SU-DHL-6 (cell line): ENCODE data around the gene SULT1C2.

Source experiments
- H2AFZ ChIP-seq: fragments of 200-600 bp; sonication (generic); 2 replicates; pipeline ENCODE4 v1.6.1; 2014; ENCODE audit warnings: low read depth, mild to moderate bottlenecking, moderate library complexity, mixed read lengths, antibody characterized with exemption, low read length; ENCODE audit not compliant: severe bottlenecking
- H3F3A ChIP-seq: fragments of 200-600 bp; shearing (Covaris generic); 2 replicates; pipeline ENCODE4 v1.6.0; 2016; ENCODE audit warnings: antibody characterized with exemption, mild to moderate bottlenecking; ENCODE audit not compliant: insufficient read depth
- H3K27ac ChIP-seq: fragments of 200-600 bp; sonication (generic); 2 replicates; pipeline ENCODE4 v1.5.1; 2016; ENCODE audit warnings: low read depth, mild to moderate bottlenecking, low read length, moderate library complexity, mixed read lengths
- H3K27me3 ChIP-seq: fragments of 200-600 bp; sonication (generic), shearing (Covaris generic); 2 replicates; pipeline ENCODE4 v1.6.0; 2014; ENCODE audit warnings: mild to moderate bottlenecking, low read length
- H3K36me3 ChIP-seq: fragments of 200-600 bp; sonication (generic); 2 replicates; pipeline ENCODE4 v1.6.1; 2014; ENCODE audit warnings: mild to moderate bottlenecking, low read length, mixed read lengths
- H3K4me2 ChIP-seq: fragments of 300-600, 200-600 bp; shearing (Covaris generic), sonication (generic); 2 replicates; pipeline ENCODE4 v1.6.0; 2014; ENCODE audit warnings: low read length, low read depth, mild to moderate bottlenecking; ENCODE audit not compliant: poor library complexity, severe bottlenecking
- H3K4me3 ChIP-seq: fragments of 200-600 bp; sonication (generic); 2 replicates; pipeline ENCODE4 v1.5.1; 2014; ENCODE audit warnings: antibody characterized with exemption, low read length, mild to moderate bottlenecking, mixed read lengths; ENCODE audit not compliant: insufficient read depth, poor library complexity, severe bottlenecking
- H3K79me2 ChIP-seq: fragments of 200-600 bp; sonication (generic); 2 replicates; pipeline ENCODE4 v1.6.1; 2014; ENCODE audit warnings: mild to moderate bottlenecking, low read length, moderate library complexity; ENCODE audit not compliant: insufficient read depth
- H3K9ac ChIP-seq: fragments of 200-600 bp; sonication (generic); 2 replicates; pipeline ENCODE4 v1.7.0; 2014; ENCODE audit warnings: mild to moderate bottlenecking, low read length
- H3K9me2 ChIP-seq: fragments of 200-600 bp; sonication (generic); replicated peaks from 2 replicates; pipeline ENCODE4 v1.6.1; 2014; ENCODE audit warnings: low read length; ENCODE audit not compliant: insufficient read depth
- H3K9me3 ChIP-seq: fragments of 200-600 bp; sonication (generic); 2 replicates; pipeline ENCODE4 v1.6.1; 2014; ENCODE audit warnings: low read length, mixed read lengths; ENCODE audit not compliant: insufficient read depth
- H4K20me1 ChIP-seq: fragments of 200-600 bp; sonication (generic); 2 replicates; pipeline ENCODE4 v1.6.1; 2014; ENCODE audit warnings: low read depth, mild to moderate bottlenecking, antibody characterized with exemption, low read length, moderate library complexity, mixed read lengths
- CTCF ChIP-seq: fragments of 200-600 bp; sonication (generic); IDR thresholded peaks from one replicate; pipeline ENCODE4 v1.5.1; 2017; ENCODE audit warnings: antibody characterized with exemption, mild to moderate bottlenecking, low read length, moderate library complexity; ENCODE audit not compliant: insufficient read depth, poor library complexity, severe bottlenecking
- EZH2phosphoT487 ChIP-seq: fragments of 200-600 bp; sonication (generic), shearing (Covaris generic); conservative IDR thresholded peaks from 2 replicates; pipeline ENCODE4 v1.6.1; 2018; ENCODE audit warnings: mild to moderate bottlenecking, antibody characterized with exemption, low read length, moderate library complexity, mixed read lengths

The SULT1C2 gene

GRCh38 chr2:108297436-108298141, 8.9 kb downstream of the SULT1C2 start:
- Histone ChIP-seq H2AFZ (no peak overlapping the region), H3F3A (no peaks in the 10 kb centered on the region), H4K20me1 (no peaks in the 10 kb centered on the region), H3K27me3 (no peaks in the 10 kb centered on the region), H3K36me3 (no peaks in the 10 kb centered on the region), H3K9me2 (no peaks in the 10 kb centered on the region), H3K9me3 (no peaks in the 10 kb centered on the region), H3K9ac (no peak overlapping the region), H3K4me3 (no peak overlapping the region), H3K4me2 (no peak overlapping the region), H3K27ac (no peak overlapping the region), H3K79me2 (no peaks in the 10 kb centered on the region)
- TF ChIP-seq EZH2phosphoT487 (no peak), CTCF (no peak)

GRCh38 chr2:108301558-108301957, 12.9 kb downstream of the SULT1C2 start:
- Histone ChIP-seq H3K4me2 (no peak overlapping the region), H3K9me2 (no peaks in the 10 kb centered on the region), H3K9ac (no peak overlapping the region), H3K36me3 (no peaks in the 10 kb centered on the region), H3K4me3 (no peak overlapping the region), H3K9me3 (no peaks in the 10 kb centered on the region), H3K79me2 (no peaks in the 10 kb centered on the region), H2AFZ (no peak overlapping the region), H3F3A (no peaks in the 10 kb centered on the region), H3K27ac (no peak overlapping the region), H4K20me1 (no peaks in the 10 kb centered on the region), H3K27me3 (no peaks in the 10 kb centered on the region)
- TF ChIP-seq EZH2phosphoT487 (no peak), CTCF (no peak)

GRCh38 chr2:108304975-108305374, 16.3 kb downstream of the SULT1C2 start:
- no peak for TF ChIP-seq EZH2phosphoT487
- TF ChIP-seq CTCF: no peak
- H3K4me3 ChIP-seq: no peak overlapping the region

More at GRCh38 chr2:108304975-108305374, 16.3 kb downstream of the SULT1C2 start:
- Histone ChIP-seq H3K9me2 (no peaks in the 10 kb centered on the region), H3K9me3 (no peaks in the 10 kb centered on the region), H3K79me2 (no peaks in the 10 kb centered on the region), H2AFZ (no peak overlapping the region), H4K20me1 (no peaks in the 10 kb centered on the region), H3K4me2 (no peak overlapping the region), H3K27ac (no peak overlapping the region), H3F3A (no peaks in the 10 kb centered on the region), H3K27me3 (no peaks in the 10 kb centered on the region), H3K36me3 (no peaks in the 10 kb centered on the region), H3K9ac (no peak overlapping the region)
